Heart left ventricle (tissue), 16 donors: ENCODE measurements around the gene NPL. TPM values are rescaled to one million over a fixed set of nuclear protein-coding genes. Genes with fewer than 3 reads are reported as not detected.

Experiments used
- ATAC-seq, 4 donors: fragments of 200-7000 bp; cut with Tn5 transposase; one replicate each; pipeline ENCODE4 v1.9.1; 2020 to 2022; ENCODE audit warnings: moderate library complexity in 4 of 4, mild to moderate bottlenecking in 3 of 4, moderate number of reproducible peaks in 1 of 4
- DNase-seq, 5 donors: peaks; one replicate each; pipeline ENCODE4 v3.0.0-alpha.2; 2020
- H3K27ac ChIP-seq, 12 donors: fragments of 200-600 bp; sonication (generic) in 4 of 12; one replicate each; pipeline versions ENCODE4 v1.5.0 to v1.8.0; 2016 to 2022; ENCODE audit warnings: mild to moderate bottlenecking in 2 of 12
- H3K27me3 ChIP-seq, 9 donors: fragments of 200-600 bp; sonication (generic) in 2 of 9; one replicate each; pipeline versions ENCODE4 v1.5.1 to v1.8.0; 2016 to 2022; ENCODE audit warnings: mild to moderate bottlenecking in 3 of 9
- H3K36me3 ChIP-seq, 9 donors: fragments of 200-600 bp; sonication (generic) in 2 of 9; one replicate each; pipeline versions ENCODE4 v1.5.0 to v1.8.0; 2018 to 2022; ENCODE audit warnings: mild to moderate bottlenecking in 2 of 9
- H3K4me1 ChIP-seq, 12 donors: fragments of 200-600 bp; sonication (generic) in 4 of 12; one replicate each; pipeline versions ENCODE4 v1.5.0 to v1.8.0; 2016 to 2022; ENCODE audit warnings: mild to moderate bottlenecking in 3 of 12
- H3K4me3 ChIP-seq, 12 donors: fragments of 200-600 bp; sonication (generic) in 4 of 12; one replicate each; pipeline versions ENCODE4 v1.5.0 to v1.8.0; 2017 to 2022; ENCODE audit warnings: mild to moderate bottlenecking in 9 of 12, moderate library complexity in 4 of 12
- H3K9me3 ChIP-seq, 12 donors: fragments of 200-600 bp; sonication (generic) in 4 of 12; one replicate each; pipeline versions ENCODE4 v1.5.0 to v1.8.0; 2016 to 2022; ENCODE audit warnings: mild to moderate bottlenecking in 1 of 12
- CTCF ChIP-seq, 12 donors: fragments of 200-600 bp; sonication (generic) in 4 of 12; IDR thresholded peaks; one replicate each; pipeline versions ENCODE4 v1.5.0 to v1.8.0; 2018 to 2022; ENCODE audit warnings: antibody characterized with exemption in 12 of 12, mild to moderate bottlenecking in 5 of 12
- POLR2A ChIP-seq, 2 donors: fragments of 450-650 bp; IDR thresholded peaks; one replicate each; pipeline ENCODE4 v1.6.1; 2017; ENCODE audit warnings: antibody characterized with exemption in 2 of 2, mild to moderate bottlenecking in 2 of 2, moderate library complexity in 2 of 2
- WGBS, 4 donors: extraction: QIAGEN DNeasy Blood & Tissue Kit in 2 of 4; methylation state at CpG; one replicate each; pipeline versions ENCODE4 v1.1.5 to v1.1.7; 2013 to 2018; 5-methylcytosine and 5-hydroxymethylcytosine counted together
- intact Hi-C, 10 donors: fragments of 100-400 bp; cut with DNase I; formaldehyde crosslinking; loops; one replicate each; pipeline versions ENCODE4 v1.11.1 to v1.14.2; 2022
- polyA plus RNA-seq, 2 donors: library from polyadenylated mRNA; stranded (reverse); fragments of 200-250 nt; gene quantifications; one replicate each; pipeline ENCODE4 v1.2.3, GENCODE V29; 2013
- total RNA-seq, 9 donors: library from RNA; depleted of rRNA in 2 of 9; stranded (reverse); fragments of >200 nt in 2 of 9; fragmentation: NEBNext Ultra II Directional in 3 of 9; extraction: Animal tissue kit (Norgen Biotek cat#: 25700) in 3 of 9; gene quantifications; one replicate each; pipeline versions ENCODE4 v1.1.0 to v1.2.4, GENCODE V29; 2016 to 2023
- donor health status: ischemic (EF 13 %, LVEDD 7.1; RV severe dilation, severe dysfunction).
- donor health status: healthy with polysubstance abuse.
- donor health status: DM: no; HTN: yes; CAD: no.
- donor health status: DM: no; HTN: no; CAD: no.
- donor health status: ischemic (EF 25% LVEDD 6.9; RV normal size, moderate dysfunction).
- donor health status: ischemic (EF 25% LVEDD 5.7; RV mildly dilated, moderate dysfunction).
- donor health status: healthy.
- donor health status: DM: yes; HTN: yes; CAD: no.
- donor health status: ischemic (EF 35%, LVEDD 5.7; RV mildly dilated, moderate dysfunction).
- donor health status: nonischemic (EF 11% LVEDD 7.7; RV severe dilation, severe dysfunction).
- donor health status: DM: yes; HTN: yes; CAD: no.
- donor health status: PGD.
- donor health status: ischemic (EF 29% LVEDD 5.4; RV normal size, mild dysfunction).
- donor health status: nonischemic (EF 23%, LVEDD 6.1; RV moderate dilation, normal function).

Gene NPL
- total and polyA plus RNA-seq, 11 donors = 1.4 to 62.7 (median 2.9) TPM

DNA sequence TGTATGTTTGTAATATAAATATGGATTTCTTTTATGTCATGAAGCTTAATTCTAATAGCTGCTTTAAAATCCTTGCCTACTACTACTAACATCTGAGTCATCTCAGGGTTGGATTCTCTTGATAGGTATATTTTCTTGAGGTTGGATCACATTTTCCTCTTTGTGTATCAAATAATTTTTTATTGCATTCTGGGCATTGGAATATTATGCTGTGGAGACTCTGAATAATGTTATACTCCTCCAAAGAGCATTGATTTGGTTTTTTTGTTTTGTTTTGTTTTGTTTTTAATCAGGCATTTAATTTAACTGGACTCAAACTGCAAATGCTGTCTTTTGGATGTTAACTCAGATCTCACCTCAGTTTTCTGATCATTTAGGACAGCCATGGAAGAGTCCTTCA is 57.5 kb downstream of the NPL start:
- Histone ChIP-seq H3K4me1 (peaks cover 0 to 27% (median 10%) of the 10 kb centered on the region in 12 donors), H3K27me3 (no peaks in the 10 kb centered on the region), H3K27ac (no peak overlapping the region), H3K9me3 (no peaks in the 10 kb centered on the region), H3K4me3 (no peak overlapping the region), H3K36me3 (peaks cover 0 to 99% (median 96%) of the 10 kb centered on the region in 9 donors)
- DNase-seq (no peak), ATAC-seq (no peak)
- intact Hi-C loops = loop anchor here in 1 of 10 donors (5.0 kb wide), 1 partner anchor 35 kb away; no protein-coding TSS in a partner anchor
- no peak for TF ChIP-seq POLR2A (IDR thresholded peaks at IDR 0.05)
- no peak for TF ChIP-seq CTCF (IDR thresholded peaks at IDR 0.05)

GRCh38 chr1:182848736-182849135 is 59.2 kb downstream of the NPL start:
- TF ChIP-seq POLR2A (IDR thresholded peaks at IDR 0.05) = no peak
- no peak for TF ChIP-seq CTCF (IDR thresholded peaks at IDR 0.05)
- intact Hi-C loops = loop anchor here in 1 of 10 donors (5.0 kb wide), 1 partner anchor 34 kb away; no protein-coding TSS in a partner anchor

GRCh38 chr1:182850319-182850718 is 60.7 kb downstream of the NPL start:
- Histone ChIP-seq H3K27ac (no peak overlapping the region), H3K27me3 (no peaks in the 10 kb centered on the region), H3K9me3 (no peaks in the 10 kb centered on the region), H3K36me3 (peaks cover 4 to 100% (median 99%) of the 10 kb centered on the region in 9 donors), H3K4me1 (peaks cover 0 to 9% (median 0%) of the 10 kb centered on the region in 12 donors), H3K4me3 (no peak overlapping the region)
- WGBS, 4 donors = 85 to 97% (median 96%) methylated on average over 4 of the region's 4 CpGs
- DNase-seq = no peak
- TF ChIP-seq CTCF (IDR thresholded peaks at IDR 0.05) (no peak), POLR2A (IDR thresholded peaks at IDR 0.05) (no peak)
- intact Hi-C loops = no loop called here
- no peak for ATAC-seq

More at GRCh38 chr1:182848736-182849135, 59.2 kb downstream of the NPL start:
- peaks cover 0 to 11% (median 0%) of the 10 kb centered on the region in 12 donors for H3K4me1 ChIP-seq
- no peak overlapping the region for H3K4me3 ChIP-seq
- H3K27me3 ChIP-seq = no peaks in the 10 kb centered on the region
- DNase-seq = no peak
- no peaks in the 10 kb centered on the region for H3K9me3 ChIP-seq
- peaks cover 0 to 100% (median 99%) of the 10 kb centered on the region in 9 donors for H3K36me3 ChIP-seq
- 95 to 98% (median 96%) methylated on average over 2 of the region's 2 CpGs for WGBS, 4 donors
- ATAC-seq = no peak
- H3K27ac ChIP-seq = no peak overlapping the region

DNA sequence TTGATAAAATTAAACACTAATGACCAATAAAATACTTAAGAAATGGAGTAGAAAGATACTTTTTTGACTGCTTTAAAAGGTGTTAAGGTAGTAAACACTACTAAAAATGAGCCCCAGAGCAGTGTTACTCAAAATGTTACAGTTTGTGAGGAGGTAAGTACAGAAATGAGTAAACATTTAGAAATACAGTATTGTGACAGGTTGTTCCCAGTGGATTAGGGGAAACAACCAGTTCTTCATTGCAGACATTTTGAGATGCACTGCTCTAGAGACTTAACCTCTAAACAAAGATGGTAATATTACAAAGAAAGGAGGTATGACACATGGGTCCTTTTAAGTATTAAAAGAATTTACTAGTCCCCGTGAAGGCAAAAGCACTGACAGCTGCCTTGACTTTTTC is 62.3 kb downstream of the NPL start:
- TF ChIP-seq POLR2A (IDR thresholded peaks at IDR 0.05) (no peak), CTCF (IDR thresholded peaks at IDR 0.05) (no peak)
- peaks cover 0 to 14% (median 0%) of the 10 kb centered on the region in 12 donors for H3K4me1 ChIP-seq
- H3K9me3 ChIP-seq = no peaks in the 10 kb centered on the region
- intact Hi-C loops = no loop called here
- H3K27ac ChIP-seq = no peak overlapping the region
- H3K27me3 ChIP-seq = no peaks in the 10 kb centered on the region
- peaks cover 4 to 100% (median 99%) of the 10 kb centered on the region in 9 donors for H3K36me3 ChIP-seq
- H3K4me3 ChIP-seq = no peak overlapping the region
- no peak for ATAC-seq
- WGBS, 4 donors = 74 to 93% (median 85%) methylated on average over 1 of the region's 1 CpG
- no peak for DNase-seq
